Uterus (tissue), 4 donors: ENCODE measurements around the gene FLG. TPM values are rescaled to one million over a fixed set of nuclear protein-coding genes. Genes with fewer than 3 reads are reported as not detected.
"Not testable (repeated sequence)": the region's sequence is repeated elsewhere in the genome, so short reads cannot be mapped to it uniquely, and the experiment has no call there.

ENCODE experiments used
- DNase-seq, 2 donors: peaks; one replicate each; pipeline ENCODE4 v3.0.0-alpha.2; 2019 to 2020
- H3K27ac ChIP-seq, 2 donors: fragments of 200-600 bp; sonication (generic); 1 replicate in 1 of 2; 2 replicates in 1 of 2; pipeline ENCODE4 v1.5.1; 2016 to 2018
- H3K27me3 ChIP-seq, 2 donors: fragments of 200-600 bp; sonication (generic); one replicate each; pipeline ENCODE4 v1.5.1; 2018 to 2019; ENCODE audit warnings: control low read depth in 1 of 2
- H3K36me3 ChIP-seq, 2 donors: fragments of 200-600 bp; sonication (generic); one replicate each; pipeline ENCODE4 v1.5.1; 2019; ENCODE audit warnings: control low read depth in 1 of 2
- H3K4me1 ChIP-seq, 2 donors: fragments of 200-600 bp; sonication (generic); one replicate each; pipeline ENCODE4 v1.5.1; 2018 to 2019; ENCODE audit warnings: control low read depth in 1 of 2
- H3K4me3 ChIP-seq, 2 donors: fragments of 200-600 bp; sonication (generic); 1 replicate in 1 of 2; 2 replicates in 1 of 2; pipeline ENCODE4 v1.5.1; 2018 to 2019; ENCODE audit warnings: mild to moderate bottlenecking in 1 of 2
- H3K9me3 ChIP-seq, 2 donors: fragments of 200-600 bp; sonication (generic); one replicate each; pipeline ENCODE4 v1.5.1; 2019; ENCODE audit warnings: control low read depth in 1 of 2
- POLR2A ChIP-seq, 2 donors: fragments of 450-650 bp; IDR thresholded peaks; one replicate each; pipeline ENCODE4 v1.6.1; 2016; ENCODE audit warnings: antibody characterized with exemption in 2 of 2, mild to moderate bottlenecking in 1 of 2, moderate library complexity in 1 of 2
- intact Hi-C: fragments of 100-400 bp; cut with DNase I; formaldehyde crosslinking; loops from one replicate; pipeline ENCODE4 v1.15.1; 2023; ENCODE audit warnings: low total_unique reads
- total RNA-seq, 4 donors: library from RNA; depleted of rRNA in 3 of 4; stranded (reverse); fragments of >200 nt in 3 of 4; gene quantifications; one replicate each; pipeline versions ENCODE4 v1.1.0 to v1.2.4, GENCODE V29; 2014 to 2023
- TF ChIP-seq, protein P1 (sequence below), 4 experiments: fragments of 200-600 bp in 2 of 4; fragments of 450-650 bp in 2 of 4; sonication (generic) in 2 of 4; IDR thresholded peaks; one replicate each; pipeline ENCODE4 v1.5.1; 2016 to 2019; ENCODE audit warnings: antibody characterized with exemption in 4 of 4, mild to moderate bottlenecking in 2 of 4, moderate library complexity in 1 of 4
- donor health status: DM: yes; HTN: yes; CAD: no.

Gene FLG
- total RNA-seq, 4 donors from 2014 or later, result 0.12 to 0.28 TPM; not detected in 2

GRCh38 chr1:152343006-152343405 lies 18.0 kb upstream of the FLG start:
- no peak for TF ChIP-seq POLR2A (IDR thresholded peaks at IDR 0.05)
- TF ChIP-seq, protein P1, sequence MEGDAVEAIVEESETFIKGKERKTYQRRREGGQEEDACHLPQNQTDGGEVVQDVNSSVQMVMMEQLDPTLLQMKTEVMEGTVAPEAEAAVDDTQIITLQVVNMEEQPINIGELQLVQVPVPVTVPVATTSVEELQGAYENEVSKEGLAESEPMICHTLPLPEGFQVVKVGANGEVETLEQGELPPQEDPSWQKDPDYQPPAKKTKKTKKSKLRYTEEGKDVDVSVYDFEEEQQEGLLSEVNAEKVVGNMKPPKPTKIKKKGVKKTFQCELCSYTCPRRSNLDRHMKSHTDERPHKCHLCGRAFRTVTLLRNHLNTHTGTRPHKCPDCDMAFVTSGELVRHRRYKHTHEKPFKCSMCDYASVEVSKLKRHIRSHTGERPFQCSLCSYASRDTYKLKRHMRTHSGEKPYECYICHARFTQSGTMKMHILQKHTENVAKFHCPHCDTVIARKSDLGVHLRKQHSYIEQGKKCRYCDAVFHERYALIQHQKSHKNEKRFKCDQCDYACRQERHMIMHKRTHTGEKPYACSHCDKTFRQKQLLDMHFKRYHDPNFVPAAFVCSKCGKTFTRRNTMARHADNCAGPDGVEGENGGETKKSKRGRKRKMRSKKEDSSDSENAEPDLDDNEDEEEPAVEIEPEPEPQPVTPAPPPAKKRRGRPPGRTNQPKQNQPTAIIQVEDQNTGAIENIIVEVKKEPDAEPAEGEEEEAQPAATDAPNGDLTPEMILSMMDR (IDR thresholded peaks at IDR 0.05), result no peak
- intact Hi-C loops, result no loop called here
- no peak overlapping the region for H3K4me3 ChIP-seq
- no peak for DNase-seq
- no peaks in the 10 kb centered on the region for H3K4me1 ChIP-seq
- H3K27me3 ChIP-seq, result no peaks in the 10 kb centered on the region
- H3K27ac ChIP-seq, result no peak overlapping the region
- H3K36me3 ChIP-seq, result no peaks in the 10 kb centered on the region
- no peaks in the 10 kb centered on the region for H3K9me3 ChIP-seq

GRCh38 chr1:152335399-152335798 lies 10.4 kb upstream of the FLG start:
- TF ChIP-seq, protein P1 (IDR thresholded peaks at IDR 0.05), result no peak
- no peak for TF ChIP-seq POLR2A (IDR thresholded peaks at IDR 0.05)
- no peaks in the 10 kb centered on the region for H3K27me3 ChIP-seq
- no peaks in the 10 kb centered on the region for H3K9me3 ChIP-seq
- no peaks in the 10 kb centered on the region for H3K36me3 ChIP-seq
- H3K4me3 ChIP-seq, result no peak overlapping the region
- intact Hi-C loops, result no loop called here
- H3K27ac ChIP-seq, result no peak overlapping the region
- DNase-seq, result no peak
- no peaks in the 10 kb centered on the region for H3K4me1 ChIP-seq

DNA sequence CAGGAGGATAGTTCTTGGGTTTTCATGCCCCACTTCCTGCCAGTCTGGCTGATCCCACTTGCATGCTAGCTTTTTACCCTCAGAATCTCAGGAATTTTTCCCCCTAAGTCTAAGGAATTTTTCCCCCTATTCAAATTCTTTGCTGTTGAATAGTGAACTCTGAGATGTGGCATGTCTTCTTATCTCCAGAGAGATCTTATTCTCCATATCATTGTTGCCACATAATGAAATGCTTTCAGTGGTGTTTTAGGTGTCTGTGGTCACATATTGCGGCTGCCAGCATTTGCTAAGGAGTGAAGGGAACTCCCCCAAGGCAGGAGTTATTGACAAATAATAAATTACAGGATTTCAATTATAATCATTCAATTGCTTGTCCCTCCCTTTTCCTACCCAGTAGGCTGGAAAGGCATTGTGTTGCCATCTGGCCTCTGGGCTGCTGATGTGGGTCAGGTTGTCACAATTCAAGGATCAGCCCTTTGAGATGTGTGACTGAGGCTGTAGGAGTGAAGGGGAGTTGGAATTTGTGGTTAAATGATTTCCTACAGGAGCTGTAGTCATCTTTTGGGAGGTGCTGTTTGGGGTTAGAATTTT lies 3.9 kb upstream of the FLG start:
- intact Hi-C loops, result no loop called here
- TF ChIP-seq, protein P1 (IDR thresholded peaks at IDR 0.05), result no peak
- no peak for TF ChIP-seq POLR2A (IDR thresholded peaks at IDR 0.05)
- no peak for DNase-seq

GRCh38 chr1:152313970-152314369 lies 11.1 kb downstream of the FLG start:
- no peak for TF ChIP-seq POLR2A (IDR thresholded peaks at IDR 0.05)
- TF ChIP-seq, protein P1 (IDR thresholded peaks at IDR 0.05), result no peak
- no peak overlapping the region for H3K4me3 ChIP-seq
- H3K9me3 ChIP-seq, result peaks cover 0 to 2% of the 10 kb centered on the region in 2 donors
- H3K36me3 ChIP-seq, result no peaks in the 10 kb centered on the region
- no peak for DNase-seq
- no peak overlapping the region for H3K27ac ChIP-seq
- intact Hi-C loops, result no loop called here
- H3K4me1 ChIP-seq, result no peaks in the 10 kb centered on the region
- no peaks in the 10 kb centered on the region for H3K27me3 ChIP-seq

More for the DNA sequence above, 3.9 kb upstream of the FLG start:
- Histone ChIP-seq H3K4me3 (no peak overlapping the region), H3K9me3 (no peaks in the 10 kb centered on the region), H3K27ac (no peak overlapping the region), H3K4me1 (no peaks in the 10 kb centered on the region), H3K27me3 (no peaks in the 10 kb centered on the region), H3K36me3 (no peaks in the 10 kb centered on the region)

DNA sequence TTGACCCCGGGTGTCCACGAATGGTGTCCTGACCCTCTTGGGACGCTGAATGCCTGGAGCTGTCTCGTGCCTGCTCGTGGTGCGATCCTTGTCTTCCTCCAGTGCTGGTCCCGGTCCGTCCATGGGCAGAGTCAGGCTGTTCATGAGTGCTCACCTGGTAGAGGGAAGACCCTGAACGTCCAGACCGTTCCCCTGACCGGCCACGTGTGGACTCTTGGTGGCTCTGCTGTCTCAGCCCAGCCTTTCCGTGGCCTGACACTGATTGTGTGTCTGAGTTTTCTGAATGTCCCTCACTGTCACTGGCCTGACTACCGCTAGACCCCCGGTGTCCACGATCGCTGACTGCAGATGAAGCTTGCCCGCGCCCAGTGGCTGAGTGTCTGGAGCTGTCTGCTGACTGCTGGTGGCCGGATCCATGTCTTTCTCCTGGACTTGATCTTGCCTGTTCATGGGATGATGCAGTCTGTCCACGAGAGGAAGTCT lies 11.7 kb downstream of the FLG start:
- intact Hi-C loops, result no loop called here
- H3K27ac ChIP-seq, result no peak overlapping the region
- DNase-seq, result peak in 1 of 2 donors; percentile 10
- H3K36me3 ChIP-seq, result no peaks in the 10 kb centered on the region
- TF ChIP-seq, protein P1 (IDR thresholded peaks at IDR 0.05), result no peak
- no peak for TF ChIP-seq POLR2A (IDR thresholded peaks at IDR 0.05)
- no peaks in the 10 kb centered on the region for H3K4me1 ChIP-seq
- peaks cover 0 to 2% of the 10 kb centered on the region in 2 donors for H3K9me3 ChIP-seq
- H3K4me3 ChIP-seq, result no peak overlapping the region
- H3K27me3 ChIP-seq, result no peaks in the 10 kb centered on the region

GRCh38 chr1:152312169-152312568 lies 12.9 kb downstream of the FLG start:
- H3K27me3 ChIP-seq, H3K27ac ChIP-seq, H3K4me3 ChIP-seq, H3K36me3 ChIP-seq, DNase-seq, H3K4me1 ChIP-seq, intact Hi-C loops, H3K9me3 ChIP-seq: not testable (repeated sequence)
